Natural killer cell (primary cell): Measurements from ENCODE around the gene TFR2. TPM values are rescaled to one million over a fixed set of nuclear protein-coding genes. Genes with fewer than 3 reads are reported as not detected.

Experiments
- ATAC-seq, 3 donors: fragments of 150-1000 bp in 2 of 3; fragments of 200-7000 bp in 1 of 3; cut with Tn5 transposase; 1 replicate in 1 of 3; 2 replicates in 2 of 3; pipeline ENCODE4 v1.10.0; 2021; ENCODE audit warnings: mild to moderate bottlenecking in 2 of 3, moderate library complexity in 2 of 3
- DNase-seq, 2 donors: peaks; one replicate each; pipeline versions ENCODE4 v3.0.0 to v3.0.0-alpha.2; 2013 to 2021; ENCODE audit warnings: mixed read lengths in 1 of 2
- H3K27ac ChIP-seq: one replicate; pipeline ENCODE4 v1.5.1; 2013; ENCODE audit warnings: mild to moderate bottlenecking, low read length
- H3K27me3 ChIP-seq: one replicate; pipeline ENCODE4 v1.6.1; 2013; ENCODE audit warnings: low read length; ENCODE audit not compliant: control insufficient read depth, insufficient read depth
- H3K36me3 ChIP-seq: one replicate; pipeline ENCODE4 v1.6.1; 2013; ENCODE audit warnings: low read length; ENCODE audit not compliant: control insufficient read depth, insufficient read depth
- H3K4me1 ChIP-seq: one replicate; pipeline ENCODE4 v1.6.1; 2013; ENCODE audit warnings: low read length; ENCODE audit not compliant: control insufficient read depth, insufficient read depth
- H3K4me3 ChIP-seq: one replicate; pipeline ENCODE4 v1.5.1; 2013; ENCODE audit warnings: low read length
- H3K9me3 ChIP-seq: one replicate; pipeline ENCODE4 v1.6.1; 2013; ENCODE audit warnings: low read length; ENCODE audit not compliant: control insufficient read depth, insufficient read depth
- H3K27ac Mint-ChIP-seq, 2 donors: one replicate each; pipeline ENCODE4 v1.8.0; 2022; ENCODE audit warnings: mild to moderate bottlenecking in 2 of 2, mixed read lengths in 2 of 2, moderate library complexity in 1 of 2
- H3K27me3 Mint-ChIP-seq, 2 donors: one replicate each; pipeline ENCODE4 v1.8.0; 2022; ENCODE audit warnings: low read depth in 2 of 2, mixed read lengths in 2 of 2
- H3K36me3 Mint-ChIP-seq: one replicate; pipeline ENCODE4 v1.8.0; 2022; ENCODE audit warnings: mixed read lengths
- H3K4me1 Mint-ChIP-seq, 2 donors: one replicate each; pipeline ENCODE4 v1.8.0; 2022; ENCODE audit warnings: mixed read lengths in 2 of 2
- H3K4me3 Mint-ChIP-seq: one replicate; pipeline ENCODE4 v1.8.0; 2022; ENCODE audit warnings: mild to moderate bottlenecking, moderate library complexity, mixed read lengths
- H3K9me3 Mint-ChIP-seq, 2 donors: one replicate each; pipeline ENCODE4 v1.8.0; 2022; ENCODE audit warnings: mixed read lengths in 2 of 2
- CTCF ChIP-seq: fragments of 200-600 bp; IDR thresholded peaks from one replicate; pipeline ENCODE4 v1.8.0; 2022; ENCODE audit warnings: antibody characterized with exemption
- WGBS: methylation state at CpG from one replicate; pipeline ENCODE4 v1.1.7; 2013; ENCODE audit warnings: missing lambda C conversion rate; ENCODE audit not compliant: insufficient coverage; 5-methylcytosine and 5-hydroxymethylcytosine counted together
- intact Hi-C: fragments of 100-400 bp; cut with micrococcal nuclease; formaldehyde crosslinking; loops from one replicate; pipeline ENCODE4 v1.14.2; 2022
- total RNA-seq, 4 donors: library from RNA; stranded (reverse); fragments of 120-200 nt in 1 of 4; gene quantifications; one replicate each; pipeline versions ENCODE4 v1.2.3 to v1.2.4, GENCODE V29; 2013 to 2022

The TFR2 gene
- total RNA-seq, 3 donors from 2014 or later (not counting 1 experiment from before 2014, with no cell fraction given), result 9.8 to 13.8 (median 12.0) TPM

GRCh38 chr7:100623951-100624824 lies 17.2 kb downstream of the TFR2 start:
- no peaks in the 10 kb centered on the region for H3K27me3 Mint-ChIP-seq
- Histone ChIP-seq H3K27me3 (no peaks in the 10 kb centered on the region), H3K4me1 (peaks cover 19% of the 10 kb centered on the region), H3K27ac (no peak overlapping the region), H3K4me3 (no peak overlapping the region), H3K9me3 (no peaks in the 10 kb centered on the region), H3K36me3 (peaks cover 2% of the 10 kb centered on the region)
- H3K4me3 Mint-ChIP-seq, result no peak overlapping the region
- DNase-seq (no peak), ATAC-seq (no peak)
- H3K4me1 Mint-ChIP-seq, result peaks cover 0 to 22% of the 10 kb centered on the region in 2 donors
- no peak for TF ChIP-seq CTCF
- H3K36me3 Mint-ChIP-seq, result no peaks in the 10 kb centered on the region
- WGBS, result 91% methylated on average over 14 of the region's 15 CpGs
- no peak overlapping the region for H3K27ac Mint-ChIP-seq
- intact Hi-C loops, result no loop called here
- no peaks in the 10 kb centered on the region for H3K9me3 Mint-ChIP-seq

- Mint-ChIP-seq H3K27me3 (no peaks in the 10 kb centered on the region), H3K4me3 (no peak overlapping the region), H3K4me1 (peaks cover 0 to 16% of the 10 kb centered on the region in 2 donors), H3K36me3 (no peaks in the 10 kb centered on the region), H3K27ac (no peak overlapping the region), H3K9me3 (no peaks in the 10 kb centered on the region)
- no peak for ATAC-seq
- WGBS, result 92% methylated on average over 8 of the region's 8 CpGs
- TF ChIP-seq CTCF, result no peak
- DNase-seq, result no peak
- no peak overlapping the region for H3K27ac ChIP-seq
- H3K9me3 ChIP-seq, result no peaks in the 10 kb centered on the region
- intact Hi-C loops, result no loop called here
- H3K4me1 ChIP-seq, result peaks cover 8% of the 10 kb centered on the region
- peaks cover 2% of the 10 kb centered on the region for H3K36me3 ChIP-seq
- no peaks in the 10 kb centered on the region for H3K27me3 ChIP-seq
- no peak overlapping the region for H3K4me3 ChIP-seq
These were observed 19.8 kb downstream of the TFR2 start for GRCh38 chr7:100621554-100621953.

- Histone ChIP-seq H3K27ac (no peak overlapping the region), H3K4me3 (no peak overlapping the region), H3K36me3 (peaks cover 2% of the 10 kb centered on the region), H3K4me1 (peaks cover 2% of the 10 kb centered on the region), H3K9me3 (no peaks in the 10 kb centered on the region), H3K27me3 (no peaks in the 10 kb centered on the region)
- Mint-ChIP-seq H3K4me3 (no peak overlapping the region), H3K4me1 (peaks cover 0 to 11% of the 10 kb centered on the region in 2 donors), H3K27ac (no peak overlapping the region), H3K36me3 (no peaks in the 10 kb centered on the region), H3K9me3 (no peaks in the 10 kb centered on the region), H3K27me3 (no peaks in the 10 kb centered on the region)
- no peak for TF ChIP-seq CTCF
- DNase-seq (no peak), ATAC-seq (no peak)
- WGBS, result 94% methylated on average over 23 of the region's 23 CpGs
- intact Hi-C loops, result no loop called here
These were observed 20.5 kb downstream of the TFR2 start for GRCh38 chr7:100620804-100621203.
